ES-I3 (cell line): ENCODE measurements around the gene YIPF6.
"Not testable (repeated sequence)": the region's sequence is repeated elsewhere in the genome, so short reads cannot be mapped to it uniquely, and the experiment has no call there.

Source experiments
- H3K36me3 ChIP-seq: 2 replicates; pipeline ENCODE4 v1.6.1; 2013; ENCODE audit warnings: mild to moderate bottlenecking, low read length, control low read depth, moderate library complexity; ENCODE audit not compliant: insufficient read depth
- H3K4me1 ChIP-seq: 2 replicates; pipeline ENCODE4 v1.6.1; 2013; ENCODE audit warnings: mild to moderate bottlenecking, control low read depth, low read length; ENCODE audit not compliant: insufficient read depth
- H3K9ac ChIP-seq: 2 replicates; pipeline ENCODE4 v1.6.1; 2013; ENCODE audit warnings: low read depth, mild to moderate bottlenecking, low read length, moderate library complexity
- H3K9me3 ChIP-seq: 2 replicates; pipeline ENCODE4 v1.6.1; 2013; ENCODE audit warnings: mild to moderate bottlenecking, low read length, moderate library complexity; ENCODE audit not compliant: control insufficient read depth, insufficient read depth

The YIPF6 gene

DNA sequence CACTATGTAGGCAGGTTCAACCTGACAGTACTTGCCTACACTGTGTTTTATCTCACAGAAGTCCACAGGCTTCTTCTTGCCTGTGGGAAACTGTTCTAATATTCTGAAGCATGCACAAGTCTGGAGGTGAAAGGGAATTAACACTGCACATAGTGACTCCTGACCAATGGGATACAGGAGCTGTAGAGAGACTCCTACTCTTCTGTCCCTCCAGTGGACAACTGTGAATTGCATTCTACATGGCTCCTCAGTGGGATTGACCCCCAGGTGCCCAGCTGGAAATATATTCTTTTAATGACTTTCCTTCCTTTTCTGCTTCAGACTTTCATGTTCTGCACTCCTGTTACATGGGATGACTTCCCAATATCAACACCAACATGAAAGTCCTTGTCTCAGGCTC is 8.2 kb upstream of the YIPF6 start:
- Histone ChIP-seq H3K9me3 (no peaks in the 10 kb centered on the region; the same call in 1 of the 2 replicates), H3K9ac (no peak overlapping the region), H3K4me1 (no peaks in the 10 kb centered on the region), H3K36me3 (no peaks in the 10 kb centered on the region)

DNA sequence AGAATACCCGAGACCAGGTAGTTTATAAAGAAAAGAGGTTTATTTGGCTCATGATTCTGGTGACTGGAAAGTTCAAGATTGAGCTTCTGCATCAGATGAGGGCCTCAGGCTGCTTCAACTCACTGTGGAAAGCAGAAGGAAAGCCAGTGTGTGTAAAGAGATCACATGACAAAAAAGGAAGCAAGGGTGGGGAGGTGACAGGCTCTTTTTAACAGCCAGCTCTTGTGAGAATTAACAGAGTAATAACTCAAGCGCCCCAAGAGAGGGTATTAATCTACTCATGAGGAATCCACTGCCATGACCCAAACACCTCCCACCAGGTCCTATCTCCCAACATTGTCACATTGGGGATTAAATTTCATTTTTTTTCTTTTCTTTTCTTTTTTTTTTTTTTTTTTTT is 6.3 kb upstream of the YIPF6 start:
- Histone ChIP-seq H3K9me3 (no peaks in the 10 kb centered on the region; the same call in 1 of the 2 replicates), H3K4me1 (no peaks in the 10 kb centered on the region), H3K9ac (no peak overlapping the region), H3K36me3 (no peaks in the 10 kb centered on the region)

DNA sequence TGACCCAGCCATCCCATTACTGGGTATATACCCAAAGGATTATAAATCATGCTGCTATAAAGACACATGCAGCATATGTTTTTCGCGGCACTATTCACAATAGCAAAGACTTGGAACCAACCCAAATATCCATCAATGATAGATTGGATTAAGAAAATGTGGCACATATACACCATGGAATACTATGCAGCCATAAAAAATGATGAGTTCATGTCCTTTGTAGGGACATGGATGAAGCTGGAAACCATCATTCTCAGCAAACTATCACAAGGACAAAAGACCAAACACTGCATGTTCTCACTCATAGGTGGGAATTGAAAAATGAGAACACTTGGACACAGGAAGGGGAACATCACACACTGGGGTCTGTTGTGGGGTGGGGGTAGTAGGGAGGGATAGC is 5.1 kb upstream of the YIPF6 start:
- H3K9ac ChIP-seq, H3K9me3 ChIP-seq, H3K36me3 ChIP-seq, H3K4me1 ChIP-seq: not testable (repeated sequence)

DNA sequence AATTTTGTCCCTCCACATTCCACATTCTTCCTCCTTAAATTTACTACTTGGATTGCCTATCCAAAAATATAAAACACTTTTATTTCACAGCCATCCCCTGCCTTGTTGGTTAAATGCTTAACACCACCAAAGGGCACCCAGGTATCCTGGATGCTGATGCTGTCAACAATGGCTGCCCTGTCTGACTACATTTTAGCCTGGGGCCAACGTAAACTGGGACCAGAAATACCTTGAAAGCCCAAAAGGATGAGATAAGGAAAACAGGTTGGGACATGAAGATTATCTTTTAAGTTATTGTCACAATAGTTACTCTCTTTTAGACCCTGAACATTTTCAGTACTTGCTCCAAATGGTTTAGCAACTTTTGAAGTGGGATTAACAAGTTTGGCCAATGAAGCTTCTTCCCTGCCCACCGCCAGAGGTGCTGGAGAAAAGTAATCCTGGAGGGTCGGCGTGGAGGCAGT is 775 bp upstream of the YIPF6 start:
- Histone ChIP-seq H3K36me3 (peaks cover 4% of the 10 kb centered on the region; the same call in 1 of the 2 replicates), H3K9me3 (no peaks in the 10 kb centered on the region; the same call in 1 of the 2 replicates), H3K4me1 (no peaks in the 10 kb centered on the region), H3K9ac (peak overlapping the region; percentile 90)

DNA sequence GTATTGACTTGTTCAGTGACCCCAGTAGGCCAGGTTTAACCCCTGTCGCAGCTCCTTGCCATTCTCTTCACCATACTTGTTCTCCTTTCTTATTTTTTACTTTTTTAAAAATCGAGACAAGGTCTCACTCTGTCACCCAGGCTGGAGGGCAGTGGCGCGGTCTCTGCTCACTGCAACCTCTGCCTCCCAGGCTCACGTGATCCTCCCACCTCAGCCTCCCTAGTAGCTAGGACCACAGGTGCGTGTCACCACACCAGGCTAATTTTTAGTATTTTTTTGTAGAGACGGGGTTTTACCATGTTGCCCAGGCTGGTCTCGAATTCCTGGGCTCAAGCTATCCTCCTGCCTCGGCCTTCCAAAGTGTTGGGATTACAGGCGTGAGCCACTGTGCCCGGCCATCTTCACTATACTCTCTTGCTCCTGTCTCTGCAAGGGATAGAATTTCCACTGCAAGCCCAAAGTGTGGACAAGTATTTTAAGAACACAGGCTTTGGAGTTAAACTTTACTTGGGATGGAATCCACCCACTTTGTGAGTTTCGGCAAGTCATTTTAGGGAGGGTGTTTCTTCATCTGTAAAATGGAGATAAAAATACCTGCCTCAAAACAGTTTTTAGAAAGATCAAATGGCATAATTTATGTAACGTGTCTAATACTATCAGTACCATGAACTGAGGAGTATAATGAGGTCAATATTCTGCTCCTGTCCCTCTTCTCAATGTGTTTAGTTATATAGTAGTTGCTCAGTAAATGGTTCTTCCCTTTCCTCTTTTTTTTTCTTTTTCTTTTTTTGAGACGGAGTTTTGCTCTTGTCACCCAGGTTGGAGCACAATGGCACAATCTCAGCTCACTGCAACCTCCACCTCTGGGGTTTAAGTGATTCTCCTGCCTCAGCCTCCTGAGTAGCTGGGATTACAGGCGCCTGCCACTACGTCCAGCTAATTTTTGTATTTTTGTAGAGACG is 973 bp downstream of the YIPF6 start:
- Histone ChIP-seq H3K36me3 (peaks cover 4% of the 10 kb centered on the region; the same call in 1 of the 2 replicates), H3K9ac (peak overlapping the region; percentile 90), H3K4me1 (no peaks in the 10 kb centered on the region), H3K9me3 (no peaks in the 10 kb centered on the region; the same call in 1 of the 2 replicates)

DNA sequence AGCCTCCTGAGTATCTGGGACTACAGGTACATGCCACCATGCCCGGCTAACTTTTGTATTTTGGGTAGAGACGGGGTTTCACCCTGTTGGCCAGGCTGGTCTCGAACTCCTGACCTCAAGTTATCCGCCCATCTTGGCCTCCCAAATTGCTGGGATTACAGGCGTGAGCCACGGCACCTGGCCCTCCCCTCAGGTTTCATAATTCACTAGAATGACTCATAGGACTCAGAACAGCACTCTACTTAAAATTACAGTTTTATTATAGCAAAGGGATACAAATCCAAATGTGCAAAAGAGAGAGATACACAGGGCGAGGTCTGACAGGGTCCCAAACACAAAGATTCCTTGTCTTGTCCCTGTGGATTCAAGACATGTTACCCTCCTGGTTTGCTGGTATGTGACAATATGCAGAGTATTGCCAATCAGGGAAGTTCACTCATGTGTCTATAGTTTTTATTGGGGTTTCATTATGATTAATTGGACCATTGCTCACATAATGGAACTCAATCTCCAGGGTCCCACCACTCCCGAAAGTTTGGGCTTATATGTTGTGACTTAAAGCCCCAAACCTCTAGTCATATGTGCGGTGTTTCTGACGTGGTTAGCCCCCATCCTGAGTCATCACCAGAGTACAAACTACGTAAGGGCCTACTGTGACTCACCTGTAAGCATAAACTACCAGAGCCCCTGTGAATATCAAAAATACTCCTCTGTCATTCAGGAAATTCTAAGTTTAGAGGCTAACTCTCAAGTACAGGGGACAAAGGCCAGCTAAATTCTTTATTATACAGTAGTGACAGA is 5.2 kb downstream of the YIPF6 start:
- H3K9ac ChIP-seq = no peak overlapping the region
- H3K9me3 ChIP-seq = no peaks in the 10 kb centered on the region
- peaks cover 5% of the 10 kb centered on the region for H3K4me1 ChIP-seq
- H3K36me3 ChIP-seq = peaks cover 4% of the 10 kb centered on the region; the same call in 1 of the 2 replicates

DNA sequence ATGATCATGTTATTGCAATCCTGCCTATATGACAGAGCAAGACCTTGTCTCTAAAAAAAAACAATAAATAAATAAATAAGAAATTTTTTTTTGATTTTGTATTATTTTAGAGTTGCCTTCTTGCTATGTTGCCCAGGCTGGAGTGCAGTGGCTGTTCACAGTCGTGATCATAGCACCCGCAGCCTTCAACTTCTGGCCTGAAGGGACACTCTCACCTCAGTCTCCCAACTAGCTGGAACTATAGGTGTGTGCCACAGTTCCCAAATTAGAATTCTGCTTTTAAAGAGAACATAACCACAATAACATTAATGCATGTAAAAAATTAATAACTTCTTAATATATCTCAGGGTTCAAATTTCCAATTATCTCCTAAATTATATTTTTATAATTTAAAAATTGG is 7.8 kb downstream of the YIPF6 start:
- Histone ChIP-seq H3K9me3 (no peaks in the 10 kb centered on the region), H3K4me1 (peaks cover 5% of the 10 kb centered on the region), H3K36me3 (no peaks in the 10 kb centered on the region), H3K9ac (no peak overlapping the region)

DNA sequence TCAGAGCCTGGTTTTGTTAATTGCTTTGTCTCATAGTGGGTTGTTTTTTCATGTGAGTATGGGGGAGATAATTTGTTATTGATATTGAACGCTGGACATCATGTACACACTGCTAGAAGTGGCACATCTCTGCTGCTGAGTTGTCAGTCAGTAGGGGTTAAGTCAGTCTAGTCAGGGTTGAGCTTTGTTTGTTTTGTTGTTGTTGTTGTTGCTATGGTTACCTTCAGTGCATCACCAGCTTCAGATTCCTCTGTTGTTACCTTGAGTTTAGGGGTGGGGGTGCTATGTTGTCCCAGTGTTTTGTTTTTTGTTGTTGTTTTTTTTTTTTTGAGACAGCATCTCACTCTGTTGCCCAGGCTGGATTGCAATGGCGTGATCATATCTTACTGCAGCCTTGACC is 9.9 kb downstream of the YIPF6 start:
- Histone ChIP-seq H3K36me3 (no peaks in the 10 kb centered on the region), H3K4me1 (peaks cover 5% of the 10 kb centered on the region), H3K9ac (no peak overlapping the region), H3K9me3 (no peaks in the 10 kb centered on the region)

DNA sequence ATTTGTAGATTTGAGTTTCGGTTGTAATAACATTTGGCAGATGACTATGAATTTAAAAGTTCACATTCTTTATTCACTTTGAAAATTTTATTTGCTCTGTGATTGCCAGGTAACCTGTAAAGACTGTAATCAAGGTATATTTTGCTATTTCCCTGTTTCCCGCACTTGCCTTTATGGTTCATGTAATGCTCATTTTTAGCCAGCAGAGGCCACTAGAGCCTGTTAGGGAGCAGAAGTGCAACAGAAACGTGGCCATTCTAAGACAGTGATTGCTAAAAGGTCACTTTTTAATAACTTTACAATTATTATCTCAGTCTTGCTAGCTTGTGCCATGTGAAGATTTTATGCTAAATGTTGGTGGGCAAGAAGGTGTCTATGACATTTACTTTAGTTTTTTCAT is 12.4 kb downstream of the YIPF6 start:
- H3K36me3 ChIP-seq = no peaks in the 10 kb centered on the region
- H3K4me1 ChIP-seq = peaks cover 5% of the 10 kb centered on the region
- no peaks in the 10 kb centered on the region for H3K9me3 ChIP-seq
- no peak overlapping the region for H3K9ac ChIP-seq

DNA sequence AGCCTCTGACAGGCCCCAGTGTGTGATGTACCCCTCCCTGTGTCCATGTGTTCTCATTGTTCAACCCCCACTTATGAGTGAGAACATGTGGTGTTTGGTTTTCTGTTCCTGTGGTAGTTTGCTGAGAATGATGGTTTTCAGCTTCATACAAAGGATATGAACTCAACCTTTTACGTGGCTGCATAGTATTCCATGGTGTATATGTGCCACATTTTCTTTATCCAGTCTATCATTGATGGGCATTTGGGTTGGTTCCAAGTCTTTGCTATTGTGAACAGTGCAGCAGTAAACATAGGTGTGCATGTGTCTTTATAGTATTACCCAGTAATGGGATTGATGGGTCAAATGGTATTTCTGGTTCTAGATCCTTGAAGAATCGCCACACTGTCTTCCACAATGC is 25.8 kb downstream of the YIPF6 start:
- H3K36me3 ChIP-seq, H3K4me1 ChIP-seq, H3K9ac ChIP-seq, H3K9me3 ChIP-seq: not testable (repeated sequence)

DNA sequence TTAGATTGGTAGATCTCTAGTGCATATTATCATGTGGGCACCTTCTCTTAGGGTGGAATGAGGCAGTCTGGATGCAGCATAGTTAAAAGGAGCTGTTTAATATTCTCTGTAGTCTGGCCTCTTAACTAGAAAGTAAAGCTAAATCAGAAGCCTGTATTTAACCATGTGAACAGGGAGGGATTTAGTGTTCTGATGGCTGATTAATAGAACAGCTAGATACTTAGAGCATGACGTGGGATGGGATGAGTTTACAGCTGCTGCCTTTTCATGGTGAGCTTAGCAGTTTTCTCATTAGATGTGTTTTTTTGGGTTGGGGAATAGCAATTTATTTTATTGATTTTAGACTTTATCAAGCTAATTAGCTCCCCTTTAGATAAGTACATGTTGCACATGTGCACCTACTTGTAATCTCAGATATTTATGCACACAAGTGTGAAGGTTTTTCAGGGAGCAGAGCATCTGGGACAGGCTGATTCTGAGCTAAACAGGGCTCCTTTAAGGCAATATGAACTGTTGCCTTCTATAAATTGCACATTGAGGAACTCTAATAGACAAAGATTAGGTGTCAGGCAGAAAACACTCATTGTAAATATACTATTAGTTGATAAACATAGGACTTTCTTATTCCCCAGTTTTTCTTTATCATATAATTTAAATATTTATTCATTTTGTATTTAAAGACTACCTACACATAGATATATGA is 34.1 kb downstream of the YIPF6 start:
- H3K9ac ChIP-seq = no peak overlapping the region
- H3K4me1 ChIP-seq = no peaks in the 10 kb centered on the region
- no peaks in the 10 kb centered on the region for H3K36me3 ChIP-seq
- H3K9me3 ChIP-seq = no peaks in the 10 kb centered on the region

DNA sequence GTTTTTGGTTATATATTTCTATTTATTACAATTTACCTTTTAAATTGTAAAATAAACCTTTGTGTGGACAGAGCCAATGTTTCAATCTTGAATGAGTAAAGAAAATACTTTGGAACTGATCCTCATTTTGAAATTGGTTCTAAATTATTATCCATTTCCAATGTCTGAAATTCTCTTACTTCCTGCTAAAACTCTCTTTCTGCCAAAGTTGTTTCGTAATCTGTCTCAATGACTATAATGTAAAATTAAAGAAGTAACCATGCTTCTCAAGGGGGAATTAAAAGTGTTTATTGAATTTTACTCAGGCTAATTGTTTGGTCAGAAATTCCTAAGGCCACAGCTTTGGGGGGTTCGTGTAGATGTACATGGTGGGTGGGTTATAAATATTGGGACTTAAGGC is 34.8 kb downstream of the YIPF6 start:
- Histone ChIP-seq H3K36me3 (no peaks in the 10 kb centered on the region), H3K9ac (no peak overlapping the region), H3K4me1 (no peaks in the 10 kb centered on the region), H3K9me3 (no peaks in the 10 kb centered on the region)

DNA sequence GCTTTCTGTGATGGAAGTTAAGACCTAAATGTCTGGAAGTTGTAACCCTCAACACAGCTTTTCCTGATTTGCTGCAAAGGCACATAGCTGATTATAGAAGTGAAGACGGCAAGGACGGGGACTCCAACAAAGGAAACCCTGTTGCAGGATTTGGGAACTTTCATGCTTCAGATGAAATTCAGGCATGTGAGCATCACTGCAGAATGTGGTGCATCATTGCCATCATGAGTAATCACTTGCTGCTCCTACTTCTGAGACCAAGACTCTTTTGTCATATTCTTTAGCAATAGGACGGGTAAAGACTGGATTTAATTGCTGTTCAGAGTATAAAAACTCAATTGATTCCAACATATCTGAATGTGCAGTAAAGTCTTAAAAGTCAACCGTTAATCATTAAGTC is 35.8 kb downstream of the YIPF6 start:
- Histone ChIP-seq H3K9me3 (no peaks in the 10 kb centered on the region), H3K9ac (no peak overlapping the region), H3K36me3 (no peaks in the 10 kb centered on the region)

DNA sequence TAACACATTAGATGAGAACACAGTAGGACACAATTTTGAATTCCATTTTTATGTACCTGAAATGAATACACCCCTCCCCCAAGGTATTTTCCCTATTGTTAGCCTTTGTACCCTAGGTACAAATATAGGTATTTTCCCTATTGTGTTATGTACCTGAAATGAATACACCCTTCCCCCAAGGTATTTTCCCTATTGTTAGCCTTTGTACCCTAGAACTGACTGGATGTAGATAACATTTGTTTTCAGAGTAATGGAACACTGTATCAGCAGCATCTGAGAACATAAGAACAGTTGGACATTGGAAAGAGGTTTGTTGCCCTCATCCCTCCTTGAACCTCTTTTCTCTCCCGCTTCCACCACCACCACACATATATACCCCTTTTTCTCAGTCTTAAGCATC is 37.6 kb downstream of the YIPF6 start:
- no peaks in the 10 kb centered on the region for H3K9me3 ChIP-seq
- H3K4me1 ChIP-seq = no peaks in the 10 kb centered on the region
- no peaks in the 10 kb centered on the region for H3K36me3 ChIP-seq
- no peak overlapping the region for H3K9ac ChIP-seq

More for the DNA sequence above, 35.8 kb downstream of the YIPF6 start:
- no peaks in the 10 kb centered on the region for H3K4me1 ChIP-seq
